ENCODE results near the gene GATAD2B. TPM values are rescaled to one million over a fixed set of nuclear protein-coding genes. Genes with fewer than 3 reads are reported as not detected.
"Not testable (repeated sequence)": the region's sequence is repeated elsewhere in the genome, so short reads cannot be mapped to it uniquely, and the experiment has no call there.

GATAD2B gene
- total RNA-seq, 4 donors from 2014 or later = 22.0 to 40.7 (median 28.1) TPM

GRCh38 chr1:153848805-153849204 is 74.0 kb downstream of the GATAD2B start:
- Histone ChIP-seq H3K36me3 (no peaks in the 10 kb centered on the region), H3K4me3 (no peak overlapping the region), H3K4me1 (peaks cover 0 to 6% of the 10 kb centered on the region in 2 donors), H3K27ac (no peak overlapping the region), H3K9me3 (no peaks in the 10 kb centered on the region), H3K27me3 (no peaks in the 10 kb centered on the region)
- DNase-seq (no peak), ATAC-seq (no peak)
- intact Hi-C loops (cut with DNase I; ENCODE audit: low total_unique reads) (no loop called here), in situ Hi-C loops (cut with MboI; ENCODE audit: low sequenced_read_pairs in 4 of 4) (no loop called here)
- TF ChIP-seq, protein P1, sequence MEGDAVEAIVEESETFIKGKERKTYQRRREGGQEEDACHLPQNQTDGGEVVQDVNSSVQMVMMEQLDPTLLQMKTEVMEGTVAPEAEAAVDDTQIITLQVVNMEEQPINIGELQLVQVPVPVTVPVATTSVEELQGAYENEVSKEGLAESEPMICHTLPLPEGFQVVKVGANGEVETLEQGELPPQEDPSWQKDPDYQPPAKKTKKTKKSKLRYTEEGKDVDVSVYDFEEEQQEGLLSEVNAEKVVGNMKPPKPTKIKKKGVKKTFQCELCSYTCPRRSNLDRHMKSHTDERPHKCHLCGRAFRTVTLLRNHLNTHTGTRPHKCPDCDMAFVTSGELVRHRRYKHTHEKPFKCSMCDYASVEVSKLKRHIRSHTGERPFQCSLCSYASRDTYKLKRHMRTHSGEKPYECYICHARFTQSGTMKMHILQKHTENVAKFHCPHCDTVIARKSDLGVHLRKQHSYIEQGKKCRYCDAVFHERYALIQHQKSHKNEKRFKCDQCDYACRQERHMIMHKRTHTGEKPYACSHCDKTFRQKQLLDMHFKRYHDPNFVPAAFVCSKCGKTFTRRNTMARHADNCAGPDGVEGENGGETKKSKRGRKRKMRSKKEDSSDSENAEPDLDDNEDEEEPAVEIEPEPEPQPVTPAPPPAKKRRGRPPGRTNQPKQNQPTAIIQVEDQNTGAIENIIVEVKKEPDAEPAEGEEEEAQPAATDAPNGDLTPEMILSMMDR (IDR thresholded peaks at IDR 0.05 in 4 of 5, conservative IDR thresholded peaks at IDR 0.05 in 1 of 5) = no peak
- no peak for TF ChIP-seq POLR2A (IDR thresholded peaks at IDR 0.05)

- H3K4me3 ChIP-seq = no peak overlapping the region
- ATAC-seq (no peak), DNase-seq (no peak)
- H3K4me1 ChIP-seq = peaks cover 16 to 28% of the 10 kb centered on the region in 2 donors
- in situ Hi-C loops (cut with MboI; ENCODE audit: low sequenced_read_pairs in 4 of 4) = no loop called here
- H3K27ac ChIP-seq = no peak overlapping the region
- H3K9me3 ChIP-seq = no peaks in the 10 kb centered on the region
- intact Hi-C loops (cut with DNase I; ENCODE audit: low total_unique reads) = no loop called here
- no peaks in the 10 kb centered on the region for H3K36me3 ChIP-seq
- TF ChIP-seq POLR2A (IDR thresholded peaks at IDR 0.05) = no peak
- TF ChIP-seq, protein P1 (IDR thresholded peaks at IDR 0.05 in 4 of 5, conservative IDR thresholded peaks at IDR 0.05 in 1 of 5) = no peak
- no peaks in the 10 kb centered on the region for H3K27me3 ChIP-seq
Measured at GRCh38 chr1:153845158-153845557, 77.6 kb downstream of the GATAD2B start.

GRCh38 chr1:153844349-153844748 is 78.4 kb downstream of the GATAD2B start:
- H3K4me3 ChIP-seq; ATAC-seq; in situ Hi-C loops (cut with MboI; ENCODE audit: low sequenced_read_pairs in 4 of 4): not testable (repeated sequence)

DNA sequence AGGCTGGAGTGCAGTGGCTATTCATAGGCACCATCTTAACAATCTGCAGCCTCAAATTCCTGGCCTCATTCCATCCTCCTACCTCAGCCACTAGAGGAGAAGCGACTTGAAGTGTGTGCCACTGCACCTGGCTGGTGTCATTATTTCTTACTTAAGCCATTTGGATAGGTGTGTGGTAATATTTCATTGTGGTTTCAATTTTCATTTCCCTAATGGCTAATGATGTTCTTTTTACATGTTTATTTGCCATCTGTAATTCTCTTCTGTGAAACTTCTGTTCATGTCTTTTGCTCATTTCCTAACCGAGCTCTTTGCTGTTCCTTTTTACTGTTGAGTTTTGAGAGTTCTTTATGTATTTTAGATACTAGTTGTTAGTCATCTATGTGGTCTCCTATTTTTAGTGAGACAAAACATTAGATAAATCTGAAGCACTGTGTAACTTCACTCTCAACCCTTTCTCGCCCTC is 80.7 kb downstream of the GATAD2B start:
- ATAC-seq (peak; percentile 59 to 84), DNase-seq (peak; percentile 32 to 44)
- H3K4me3 ChIP-seq = no peak overlapping the region
- peaks cover 16 to 28% of the 10 kb centered on the region in 2 donors for H3K4me1 ChIP-seq
- no peaks in the 10 kb centered on the region for H3K36me3 ChIP-seq
- H3K27me3 ChIP-seq = no peaks in the 10 kb centered on the region
- in situ Hi-C loops (cut with MboI; ENCODE audit: low sequenced_read_pairs in 4 of 4) = no loop called here
- H3K9me3 ChIP-seq = no peaks in the 10 kb centered on the region
- intact Hi-C loops (cut with DNase I; ENCODE audit: low total_unique reads) = no loop called here
- peak overlapping the region; percentile 50 to 58 (median 52) for H3K27ac ChIP-seq
- TF ChIP-seq, protein P1 (IDR thresholded peaks at IDR 0.05 in 4 of 5, conservative IDR thresholded peaks at IDR 0.05 in 1 of 5) = no peak

More at GRCh38 chr1:153844349-153844748, 78.4 kb downstream of the GATAD2B start:
- DNase-seq; intact Hi-C loops (cut with DNase I; ENCODE audit: low total_unique reads); H3K36me3 ChIP-seq; H3K27ac ChIP-seq; H3K9me3 ChIP-seq; H3K27me3 ChIP-seq: not testable (repeated sequence)
- H3K4me1 ChIP-seq = peaks cover 16 to 28% of the 10 kb centered on the region in 2 donors

DNA sequence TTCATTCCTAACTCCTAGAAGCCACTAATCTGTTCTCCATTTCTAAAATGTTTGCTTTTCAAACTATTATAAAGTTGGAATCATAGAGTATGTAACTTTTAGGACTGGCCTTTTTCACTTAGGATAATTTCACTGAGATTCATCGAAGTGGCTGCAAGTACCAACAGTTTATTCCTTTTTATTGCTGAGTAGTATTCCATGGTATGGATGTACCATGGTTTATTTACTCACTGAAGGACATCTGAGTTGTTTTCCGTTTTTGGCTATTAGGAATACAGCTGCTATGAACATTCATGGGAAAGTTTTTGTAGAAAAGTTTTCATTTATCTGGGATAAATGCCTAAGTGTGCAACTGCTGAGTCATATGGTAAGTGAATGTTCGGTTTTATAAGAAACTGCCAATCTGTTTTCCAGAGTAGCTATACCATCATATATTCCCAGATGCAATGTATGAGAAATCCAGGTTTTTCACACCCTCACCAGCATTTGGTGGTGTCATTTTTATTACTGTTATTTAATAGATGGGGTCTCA is 81.2 kb downstream of the GATAD2B start:
- Histone ChIP-seq H3K4me3 (no peak overlapping the region), H3K27me3 (no peaks in the 10 kb centered on the region), H3K36me3 (no peaks in the 10 kb centered on the region), H3K27ac (peak overlapping the region; percentile 8 to 58 (median 52)), H3K9me3 (no peaks in the 10 kb centered on the region), H3K4me1 (peaks cover 16 to 28% of the 10 kb centered on the region in 2 donors)
- peak in 1 of 2 donors; percentile 19 for ATAC-seq
- TF ChIP-seq, protein P1 (IDR thresholded peaks at IDR 0.05 in 4 of 5, conservative IDR thresholded peaks at IDR 0.05 in 1 of 5) = no peak
- no peak for TF ChIP-seq POLR2A (IDR thresholded peaks at IDR 0.05)
- in situ Hi-C loops (cut with MboI; ENCODE audit: low sequenced_read_pairs in 4 of 4) = no loop called here
- intact Hi-C loops (cut with DNase I; ENCODE audit: low total_unique reads) = no loop called here
- no peak for DNase-seq

DNA sequence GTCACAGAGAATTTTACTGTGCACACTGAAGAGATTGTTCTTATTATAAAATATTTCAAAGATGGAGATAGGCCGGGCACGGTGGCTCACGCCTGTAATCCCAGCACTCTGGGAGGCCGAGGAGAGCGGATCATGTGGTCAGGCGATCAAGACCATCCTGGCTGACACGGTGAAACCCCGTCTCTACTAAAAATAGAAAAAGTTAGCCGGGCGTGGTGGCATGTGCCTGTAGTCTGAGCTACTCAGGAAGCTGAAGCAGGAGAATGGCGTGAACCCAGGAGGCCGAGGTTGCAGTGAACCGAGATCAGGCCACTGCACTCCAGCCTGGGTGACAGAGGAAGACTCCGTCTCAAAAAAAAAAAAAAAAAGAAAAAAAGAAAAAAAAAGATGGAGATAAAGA is 82.0 kb downstream of the GATAD2B start:
- H3K4me3 ChIP-seq; in situ Hi-C loops (cut with MboI; ENCODE audit: low sequenced_read_pairs in 4 of 4); ATAC-seq; H3K27me3 ChIP-seq; H3K36me3 ChIP-seq; intact Hi-C loops (cut with DNase I; ENCODE audit: low total_unique reads); H3K9me3 ChIP-seq: not testable (repeated sequence)
- DNase-seq = peak; percentile 9 to 54
- peaks cover 16 to 28% of the 10 kb centered on the region in 2 donors for H3K4me1 ChIP-seq
- peak overlapping the region in 2 of 4 donors; percentile 52 to 58 for H3K27ac ChIP-seq

- DNase-seq; intact Hi-C loops (cut with DNase I; ENCODE audit: low total_unique reads); H3K36me3 ChIP-seq; H3K27me3 ChIP-seq; H3K4me3 ChIP-seq; H3K4me1 ChIP-seq; in situ Hi-C loops (cut with MboI; ENCODE audit: low sequenced_read_pairs in 4 of 4); H3K9me3 ChIP-seq; ATAC-seq; H3K27ac ChIP-seq: not testable (repeated sequence)
Measured at GRCh38 chr1:153833968-153834367, 88.8 kb downstream of the GATAD2B start.
